SIG-M5 treated with dmso at 0.1 percent for 504 hours (cell line): ENCODE measurements around the gene NSG1.
"Not testable (repeated sequence)": the region's sequence is repeated elsewhere in the genome, so short reads cannot be mapped to it uniquely, and the experiment has no call there.

Experiments used
- DNase-seq: peaks from one replicate; lab custom pipeline; 2025; ENCODE audit not compliant: unreplicated experiment; lab: John Stamatoyannopoulos, UW

Gene NSG1

DNA sequence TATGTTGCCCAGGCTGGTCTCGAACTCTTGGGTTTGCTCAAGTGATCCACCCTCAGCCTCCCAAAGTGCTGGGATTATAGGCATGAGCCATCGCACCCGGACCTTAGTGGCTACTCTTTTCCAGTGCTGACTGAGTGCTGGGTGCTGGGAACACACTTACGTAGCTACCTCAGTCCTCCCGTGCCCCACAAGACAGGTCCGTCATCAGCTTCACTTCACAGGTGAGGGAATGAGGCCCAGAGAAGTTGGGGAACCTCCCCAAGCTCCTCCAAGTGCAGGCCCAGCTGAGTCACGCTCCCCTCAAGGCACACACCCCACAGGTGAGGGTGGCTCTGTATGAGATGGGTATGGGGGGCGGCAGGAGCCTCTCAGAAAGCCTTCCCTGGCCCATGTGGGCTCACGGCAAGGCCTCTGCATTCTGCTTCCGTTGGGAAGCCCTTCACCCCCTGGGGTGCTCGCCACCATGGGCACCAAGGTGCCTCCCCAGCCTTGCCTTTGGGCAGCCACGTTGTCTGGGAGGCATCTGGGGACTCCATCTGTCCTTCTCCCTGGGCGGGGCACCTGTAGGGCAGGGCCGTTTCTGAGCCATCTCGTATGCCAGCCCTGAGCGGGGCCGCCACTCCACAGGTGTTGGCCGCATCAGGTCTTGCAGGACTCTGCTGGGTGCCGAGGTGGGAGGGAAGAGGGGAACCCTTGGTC lies 28.4 kb downstream of the NSG1 start:
- DNase-seq = no peak

DNA sequence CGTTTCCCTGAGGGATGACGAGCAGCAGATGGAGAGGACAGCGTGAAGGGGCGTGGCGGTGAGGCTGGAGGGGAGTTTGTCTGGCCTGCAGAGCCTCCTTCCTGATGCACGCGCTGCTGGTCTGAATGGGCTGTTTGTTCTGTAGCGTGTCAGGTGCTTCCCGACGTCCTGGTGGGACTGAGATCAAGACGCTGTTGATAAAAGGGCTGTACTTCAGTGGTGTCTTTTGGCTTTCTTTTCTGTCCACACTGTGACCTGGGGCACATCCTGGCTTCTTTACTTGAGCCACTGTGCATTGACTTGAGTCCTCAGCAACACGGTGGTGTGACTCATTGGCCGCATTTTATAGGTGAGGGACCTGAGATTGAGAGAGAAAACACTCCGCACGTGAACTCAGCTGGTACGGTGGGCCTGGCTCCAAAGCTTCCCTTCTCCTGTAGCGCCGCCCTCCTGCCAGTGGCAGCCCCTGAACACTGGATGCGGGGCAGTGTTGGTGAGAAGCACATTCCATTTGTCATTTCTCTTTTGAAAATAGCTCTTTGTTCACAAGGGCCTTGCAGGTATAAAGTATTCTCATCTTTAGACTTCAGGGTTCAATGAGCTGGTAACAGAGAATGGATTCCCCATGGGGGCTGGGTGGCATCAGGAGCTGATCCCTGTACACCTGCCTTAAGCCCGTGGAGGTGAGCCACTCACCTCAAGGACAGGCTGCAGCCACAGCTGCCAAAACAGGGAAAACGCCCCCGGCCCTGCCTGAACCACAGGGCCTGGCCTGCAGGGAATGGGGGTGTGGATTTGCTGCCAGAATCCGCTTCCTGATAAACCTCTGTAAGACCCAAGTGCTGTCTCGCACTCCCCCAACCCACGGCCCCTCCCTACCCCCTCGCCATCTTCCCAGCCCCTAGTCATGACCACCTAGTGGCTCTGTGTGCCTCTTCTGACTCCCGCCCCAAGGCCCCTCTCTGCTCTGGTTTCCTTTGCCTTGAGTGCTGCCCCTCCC lies 29.2 kb downstream of the NSG1 start:
- DNase-seq = no peak

DNA sequence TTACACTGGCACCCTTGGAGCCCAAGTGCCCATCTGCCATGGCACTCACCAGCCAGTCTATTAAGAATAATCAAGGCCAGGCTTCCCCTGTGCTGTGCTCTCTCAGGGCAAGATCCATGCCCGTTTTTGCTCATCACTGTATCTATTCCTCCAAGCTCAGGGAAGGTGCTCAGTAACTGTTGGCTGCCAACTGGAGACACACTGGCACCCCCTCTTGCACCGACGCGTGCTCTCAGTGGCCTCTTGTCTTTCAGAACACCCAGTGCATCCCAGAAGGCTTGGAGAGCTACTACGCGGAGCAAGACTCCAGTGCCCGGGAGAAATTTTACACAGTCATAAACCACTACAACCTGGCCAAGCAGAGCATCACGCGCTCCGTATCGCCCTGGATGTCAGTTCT lies 30.1 kb downstream of the NSG1 start:
- DNase-seq = no peak

DNA sequence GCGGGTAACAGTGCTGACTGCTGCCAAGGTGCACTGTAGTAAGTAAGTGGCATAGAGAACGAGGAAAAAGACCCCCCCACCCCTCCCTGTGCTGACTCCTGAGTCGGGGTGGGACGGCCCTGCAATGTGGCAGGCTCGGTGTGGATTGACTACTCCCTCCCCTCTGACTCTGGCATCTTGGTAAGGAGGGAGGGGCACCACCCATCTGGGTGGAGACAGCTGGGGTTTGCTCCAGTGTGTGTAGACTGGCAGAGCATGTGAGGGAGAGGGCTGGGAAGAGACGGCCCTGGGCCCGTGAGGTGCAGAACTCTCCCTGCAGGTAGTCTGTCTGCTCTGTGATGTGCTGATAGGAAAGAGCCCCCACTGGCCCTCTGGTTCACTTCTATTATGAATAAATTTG lies 31.0 kb downstream of the NSG1 start:
- no peak for DNase-seq

DNA sequence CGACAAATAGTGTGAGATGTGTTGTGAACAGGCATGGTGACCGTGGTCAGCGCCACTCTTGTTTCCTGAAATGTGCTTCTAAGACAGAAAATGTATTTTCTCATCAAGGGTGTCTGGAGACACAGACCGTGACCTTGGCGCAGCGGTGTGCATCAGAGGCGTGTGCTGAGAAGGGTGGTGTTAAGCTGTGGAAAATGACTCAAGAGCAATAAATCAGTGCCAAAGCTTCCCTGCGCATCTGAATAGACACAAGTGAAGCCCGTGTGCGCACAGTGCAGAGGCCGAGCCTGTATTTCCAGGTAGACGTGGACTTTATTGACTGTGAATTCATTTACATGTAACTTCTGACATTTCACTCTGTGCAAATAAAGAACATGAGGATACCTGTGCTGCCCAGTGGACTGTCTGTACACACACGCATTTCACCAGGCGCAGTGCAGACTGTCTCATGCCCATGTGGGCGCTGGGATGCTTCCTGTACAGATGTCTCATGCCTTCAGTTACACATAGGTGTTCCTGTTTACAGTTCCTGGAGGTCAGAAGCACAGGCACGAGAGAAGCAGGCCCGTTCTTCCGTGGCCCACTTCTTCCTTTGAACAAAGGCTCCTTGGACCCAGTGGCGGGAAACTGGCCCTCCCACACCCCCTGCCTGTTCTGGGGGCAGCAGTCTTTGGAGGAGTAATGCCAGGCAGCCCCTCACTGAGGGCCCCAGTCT lies 31.9 kb downstream of the NSG1 start:
- DNase-seq = no peak

DNA sequence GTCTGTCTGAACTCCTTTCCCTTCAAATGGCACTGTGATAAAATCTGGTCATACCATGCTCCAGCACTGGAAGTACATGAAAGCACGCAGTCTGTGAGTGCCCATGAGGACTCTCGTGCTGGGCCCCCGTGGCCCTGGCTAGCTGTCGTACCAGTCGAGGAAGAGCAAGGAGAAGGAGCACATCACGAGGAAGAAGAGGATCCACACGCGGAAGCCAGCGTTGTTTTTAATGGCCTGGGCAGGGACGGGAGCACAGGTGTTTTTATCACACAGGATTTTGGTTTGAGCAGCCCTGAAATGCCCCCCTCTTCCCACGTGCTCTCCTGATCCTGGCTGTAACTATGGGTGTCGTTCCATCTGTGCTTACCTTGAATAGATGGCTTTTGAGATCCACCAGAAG lies 33.0 kb downstream of the NSG1 start:
- no peak for DNase-seq

DNA sequence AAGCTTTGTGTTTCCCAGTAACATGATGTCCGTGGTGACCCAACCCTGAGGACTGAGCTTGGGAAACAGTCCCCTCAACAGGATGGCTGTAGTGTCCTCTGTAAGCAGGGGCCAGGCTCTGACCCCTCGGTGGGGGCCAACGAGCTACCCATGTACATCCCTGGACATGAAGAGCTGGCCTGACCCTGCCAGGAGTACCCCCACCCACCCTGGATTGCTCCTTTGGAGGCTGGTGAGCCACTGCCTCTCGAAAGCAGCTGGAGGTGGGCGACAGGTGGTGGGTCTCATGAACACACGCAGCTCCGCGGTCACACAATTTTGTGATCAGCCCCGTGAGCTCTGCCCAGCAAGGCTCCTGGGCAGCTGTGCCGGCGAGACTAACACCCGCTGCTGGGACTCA lies 33.5 kb downstream of the NSG1 start:
- no peak for DNase-seq

DNA sequence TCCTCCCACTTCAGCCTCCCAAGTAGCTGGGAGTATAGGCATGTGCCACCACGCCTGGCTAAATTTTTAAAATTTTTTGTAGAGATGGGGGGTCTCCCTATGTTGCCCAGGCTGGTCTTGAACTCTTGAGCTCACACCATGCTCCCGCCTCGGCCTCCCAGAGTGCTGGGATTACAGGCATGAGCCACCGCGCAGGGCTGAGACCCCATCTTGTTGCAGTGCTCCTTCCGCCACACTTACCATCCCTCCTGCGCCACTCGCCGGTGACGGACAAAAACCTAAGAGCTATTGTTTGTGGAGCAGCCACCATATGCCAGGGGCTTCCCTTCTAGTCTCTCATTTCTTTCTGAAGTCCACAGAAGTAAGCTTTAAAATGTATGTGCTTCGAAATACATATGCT lies 34.5 kb downstream of the NSG1 start:
- DNase-seq = no peak

DNA sequence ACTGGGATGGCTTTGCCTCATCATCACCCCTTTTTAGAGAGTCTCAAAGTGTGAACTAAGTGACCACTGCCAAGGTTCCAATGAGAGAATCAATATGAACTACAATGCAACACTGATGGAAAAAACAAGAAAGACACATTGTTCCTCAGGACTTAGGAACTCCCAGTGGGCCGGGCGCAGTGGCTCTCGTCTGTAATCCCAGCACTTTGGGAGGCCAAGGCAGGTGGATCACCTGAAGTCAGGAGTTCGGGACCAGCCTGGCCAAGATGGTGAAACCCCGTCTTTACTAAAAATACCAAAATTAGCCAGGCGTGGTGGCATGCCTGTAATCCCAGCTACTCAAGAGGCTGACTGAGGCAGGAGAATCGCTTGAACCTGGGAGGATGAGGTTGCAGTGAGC lies 35.2 kb downstream of the NSG1 start:
- not testable (repeated sequence) for DNase-seq

DNA sequence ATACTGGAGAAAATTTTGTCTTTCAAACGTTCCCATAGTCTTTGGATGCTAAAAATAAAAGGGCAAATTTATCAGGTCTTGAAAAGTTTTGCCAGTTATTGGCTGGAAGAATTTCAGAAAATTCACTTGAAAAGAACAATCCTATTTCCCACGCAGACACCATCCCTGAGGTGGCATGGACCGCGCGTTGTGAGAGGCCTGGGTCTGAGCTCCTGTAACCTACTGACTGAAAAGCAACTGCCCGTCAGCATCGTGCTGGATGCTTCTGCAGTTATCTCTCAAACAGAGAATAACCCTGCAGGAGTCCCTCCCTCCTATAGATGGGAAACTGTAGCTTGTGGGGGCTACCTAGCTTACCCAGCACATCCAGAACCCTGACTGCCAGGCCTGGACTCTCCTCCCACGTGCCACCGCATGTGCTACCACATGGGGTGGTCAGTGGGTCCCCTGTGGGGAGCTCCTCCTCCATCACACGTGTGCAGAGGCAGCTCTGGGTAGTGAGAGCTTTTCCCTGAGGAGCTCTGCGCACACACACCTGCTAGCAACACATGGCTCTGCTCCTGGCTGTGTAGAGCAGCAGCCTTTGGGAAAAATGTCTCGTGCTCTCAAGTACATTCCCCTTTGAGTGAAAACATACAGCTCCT lies 36.1 kb downstream of the NSG1 start:
- no peak for DNase-seq

DNA sequence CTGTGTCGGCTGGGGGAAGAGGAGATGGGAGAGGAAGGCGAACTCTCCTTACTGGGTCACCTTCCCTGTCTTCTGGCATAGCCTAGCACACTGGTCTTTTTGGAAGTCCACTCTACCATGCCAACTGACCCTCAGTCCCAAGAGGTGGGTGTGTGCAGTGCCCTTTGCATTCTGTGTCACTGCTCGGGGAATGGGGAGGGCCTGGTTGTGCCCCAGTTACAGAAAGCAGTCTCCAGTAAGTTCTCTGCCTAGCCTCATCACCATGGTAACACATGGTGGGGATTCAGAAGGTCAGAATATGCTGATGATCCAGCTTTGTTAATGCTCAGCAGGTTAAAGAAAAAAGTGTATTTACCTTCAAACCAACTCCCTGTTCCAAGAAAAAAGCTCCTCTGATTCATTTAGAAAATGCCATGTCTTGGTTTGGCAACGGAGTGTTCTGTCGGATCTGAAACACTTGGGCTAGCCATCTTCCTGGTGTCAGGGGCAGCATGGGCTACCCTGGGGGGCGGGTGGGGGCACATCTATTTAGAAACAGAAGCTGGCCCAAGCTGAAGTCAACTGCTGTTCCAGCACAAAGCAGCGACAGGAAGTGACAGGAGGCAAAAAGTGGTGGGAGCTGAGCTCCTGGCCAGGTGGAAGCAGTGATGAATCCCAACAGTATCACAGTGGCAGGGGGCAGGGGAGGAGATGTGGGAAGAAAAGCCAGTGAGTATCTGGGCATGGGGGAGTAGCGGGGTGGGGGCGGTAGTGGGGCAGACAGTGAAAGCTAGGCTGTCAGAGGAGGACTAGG lies 37.0 kb downstream of the NSG1 start:
- no peak for DNase-seq

DNA sequence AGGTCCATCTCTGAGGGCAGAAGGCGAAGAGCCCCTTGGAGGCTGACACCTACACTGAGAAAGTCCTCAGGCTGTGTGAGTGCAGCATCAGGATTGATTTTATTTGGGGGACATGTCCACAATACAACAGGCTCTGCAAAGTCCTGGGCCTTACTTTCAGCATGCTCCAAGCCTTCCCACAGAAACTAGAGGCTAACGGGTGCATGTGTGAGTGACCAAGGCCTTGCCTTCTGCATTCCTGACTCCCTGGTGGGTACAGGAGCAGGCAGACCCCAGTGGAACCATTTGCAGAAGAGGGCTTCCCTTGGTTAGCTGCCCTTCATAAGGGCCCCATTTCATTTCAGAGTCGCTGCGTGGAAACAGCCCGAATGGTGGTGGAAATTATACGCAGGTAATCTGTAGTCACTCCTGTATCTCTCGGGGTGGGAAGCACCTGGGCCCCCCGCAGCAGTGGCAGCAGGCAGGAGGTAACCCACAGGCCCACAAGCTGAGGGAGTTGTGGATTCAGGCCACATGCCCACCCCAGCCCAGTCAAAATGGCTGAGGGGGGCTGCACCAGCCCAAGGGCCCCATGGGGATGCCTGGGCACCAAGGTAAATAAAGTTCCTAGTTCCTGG lies 37.7 kb downstream of the NSG1 start:
- no peak for DNase-seq

DNA sequence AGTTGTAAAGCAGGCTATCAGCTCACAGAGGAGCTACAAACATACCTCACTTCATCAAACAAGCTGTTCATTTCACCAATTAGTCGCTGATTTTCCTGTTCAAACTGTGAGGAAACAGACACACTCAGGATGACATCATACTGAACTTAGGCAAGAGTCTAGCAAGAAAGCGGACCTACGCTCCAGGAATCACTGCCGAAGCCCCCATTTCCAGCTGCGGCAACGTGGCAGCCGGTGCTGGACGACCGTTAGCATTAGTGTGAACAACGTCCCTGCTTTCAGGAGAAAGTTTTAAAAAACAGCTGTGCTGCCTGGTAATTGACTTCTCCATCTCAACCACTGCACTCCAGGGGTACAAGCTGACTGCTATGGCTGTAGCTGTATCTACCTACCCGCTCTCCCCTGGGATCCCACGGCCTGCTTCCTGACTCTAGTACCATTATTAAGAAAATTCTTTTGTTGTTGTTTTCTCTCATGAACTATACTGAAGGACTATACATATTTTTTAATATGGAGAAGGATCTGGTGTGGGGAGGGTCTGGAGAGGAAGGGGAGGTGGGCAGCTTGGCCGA lies 38.3 kb downstream of the NSG1 start:
- DNase-seq = no peak

DNA sequence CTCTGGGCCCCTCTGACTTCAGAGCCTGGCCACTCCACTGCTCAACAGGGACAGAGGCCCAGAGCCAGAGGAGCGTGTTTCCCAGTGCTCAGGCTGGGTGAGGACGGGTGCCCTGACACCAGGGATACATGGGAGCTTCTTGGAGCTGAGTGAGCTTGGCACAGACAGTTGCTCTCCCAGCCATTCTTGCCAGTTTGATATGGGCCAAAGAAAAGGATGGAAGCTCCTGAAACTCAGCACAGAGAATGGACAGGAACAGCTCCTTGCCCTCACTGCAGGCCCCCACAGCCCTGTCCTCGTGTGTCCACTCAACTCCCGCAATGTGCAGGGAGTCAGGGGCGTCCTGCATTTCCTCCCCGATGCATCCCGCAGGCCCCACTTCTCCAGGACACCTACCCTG lies 38.8 kb downstream of the NSG1 start:
- no peak for DNase-seq

DNA sequence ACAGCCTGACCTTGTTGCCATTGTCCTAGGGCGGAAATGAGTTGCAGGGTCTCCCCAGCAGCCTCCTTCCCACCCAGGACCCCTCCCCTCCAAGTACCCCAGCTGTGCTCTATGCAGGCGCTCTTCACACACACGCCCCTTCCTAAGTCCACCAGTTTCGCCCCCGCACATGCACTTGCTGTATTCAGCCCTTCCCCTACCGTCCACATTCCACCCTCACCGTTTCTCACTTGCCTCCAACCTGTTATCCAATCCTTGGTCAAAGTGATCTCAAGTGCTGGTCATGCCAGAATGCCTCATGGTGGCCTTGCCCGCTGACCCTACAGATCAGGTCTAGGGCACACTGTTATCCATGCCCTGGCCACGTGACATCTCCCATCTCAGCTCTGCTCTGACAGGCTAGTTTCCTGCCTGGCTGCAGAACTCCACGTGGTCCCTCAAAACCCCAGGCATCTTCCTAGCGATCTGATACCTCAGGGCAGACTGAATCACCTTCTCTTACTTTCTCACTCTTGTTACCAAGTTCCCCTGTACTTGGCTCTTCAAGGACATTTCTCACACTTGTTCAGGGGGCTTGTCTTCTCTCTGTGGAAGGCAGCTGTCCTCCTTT lies 39.7 kb downstream of the NSG1 start:
- no peak for DNase-seq

DNA sequence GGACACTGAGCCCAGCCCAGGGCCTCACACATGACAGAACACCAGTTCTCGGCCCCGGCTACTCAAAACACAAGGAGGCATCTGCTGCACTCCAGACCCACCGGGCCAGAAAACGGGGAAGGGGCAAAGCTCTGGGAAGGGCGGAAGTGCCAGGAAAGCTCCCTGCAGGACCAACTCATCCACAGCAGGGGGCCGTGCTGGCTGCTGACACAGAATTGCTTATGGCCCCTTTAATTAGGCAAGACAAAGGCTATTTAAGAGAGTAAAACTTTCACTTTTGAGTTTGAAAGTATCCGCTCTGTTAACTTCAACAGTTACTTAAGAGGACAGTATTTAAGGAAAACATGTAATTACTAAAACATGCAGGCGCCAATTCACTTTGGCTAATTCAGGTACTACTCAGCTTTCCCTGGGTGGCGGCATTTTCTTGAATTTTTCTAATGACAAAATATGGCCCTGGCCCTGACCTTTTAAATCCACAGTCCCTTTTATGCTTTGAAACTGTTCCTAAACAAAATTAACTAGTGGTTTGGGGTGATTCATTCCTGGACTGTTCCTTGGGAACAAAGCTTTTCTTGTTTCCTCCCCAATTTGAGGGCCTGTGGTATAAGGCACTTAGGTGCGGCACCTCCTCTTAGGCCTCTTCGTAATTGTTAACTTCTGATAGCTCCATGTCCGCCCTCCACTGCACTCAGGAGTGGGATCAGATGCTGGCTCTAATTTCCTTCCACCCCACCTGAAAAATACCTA lies 40.4 kb downstream of the NSG1 start:
- DNase-seq = no peak

DNA sequence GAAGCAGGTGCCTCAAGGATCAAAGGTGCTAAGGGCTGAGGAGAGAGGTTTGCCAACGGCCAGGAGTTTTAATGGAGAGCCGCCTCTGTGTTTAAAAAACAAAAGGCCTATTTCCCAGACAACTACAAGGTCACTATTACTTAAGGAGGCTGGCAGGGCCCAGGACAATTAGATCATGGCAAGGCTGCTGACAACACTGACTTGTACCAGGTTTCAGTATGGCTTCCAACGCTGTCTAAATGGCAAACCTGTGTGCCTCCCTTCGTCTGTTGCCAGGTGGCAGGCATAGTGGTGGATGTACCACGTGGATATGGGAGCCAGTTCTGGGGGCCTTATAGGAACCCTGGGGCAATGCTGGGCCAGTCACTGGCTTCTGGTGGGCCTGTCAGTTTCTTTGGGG lies 41.0 kb downstream of the NSG1 start:
- DNase-seq = no peak
